NT2/D1 (cell line): Measurements from ENCODE around the gene CLEC7A.

Source experiments
- DNase-seq: peaks from one replicate; pipeline ENCODE4 v3.0.0-alpha.2; 2011; ENCODE audit warnings: low read depth, low spot score
- H3K27me3 ChIP-seq: 2 replicates; pipeline ENCODE4 v1.6.0; 2011; ENCODE audit warnings: mild to moderate bottlenecking; ENCODE audit not compliant: insufficient read length, insufficient read depth
- H3K36me3 ChIP-seq: 2 replicates; pipeline ENCODE4 v1.6.1; 2011; ENCODE audit warnings: mild to moderate bottlenecking, low read length, mixed read lengths; ENCODE audit not compliant: insufficient read depth, insufficient read length
- H3K4me1 ChIP-seq: 2 replicates; pipeline ENCODE4 v1.5.1; 2011; ENCODE audit not compliant: insufficient read depth, insufficient read length
- H3K4me3 ChIP-seq: 2 replicates; pipeline ENCODE4 v1.5.1; 2011; ENCODE audit warnings: low read depth; ENCODE audit not compliant: insufficient read length
- H3K9ac ChIP-seq: 2 replicates; pipeline ENCODE4 v1.6.0; 2011; ENCODE audit warnings: low read depth; ENCODE audit not compliant: insufficient read length
- H3K9me3 ChIP-seq: 2 replicates; pipeline ENCODE4 v1.5.1; 2011; ENCODE audit warnings: mild to moderate bottlenecking, low read length; ENCODE audit not compliant: insufficient read depth
- SUZ12 ChIP-seq: IDR thresholded peaks from 2 replicates; pipeline ENCODE4 v1.6.1; 2011; ENCODE audit not compliant: insufficient read length, insufficient read depth; ENCODE audit errors: extremely low read depth
- YY1 ChIP-seq: IDR thresholded peaks from 2 replicates; pipeline ENCODE4 v1.6.1; 2011; ENCODE audit not compliant: insufficient read length, insufficient read depth
- ZNF274 ChIP-seq: IDR thresholded peaks from 2 replicates; pipeline ENCODE4 v1.6.1; 2011; ENCODE audit warnings: mild to moderate bottlenecking, low read depth, low read length

CLEC7A gene

DNA sequence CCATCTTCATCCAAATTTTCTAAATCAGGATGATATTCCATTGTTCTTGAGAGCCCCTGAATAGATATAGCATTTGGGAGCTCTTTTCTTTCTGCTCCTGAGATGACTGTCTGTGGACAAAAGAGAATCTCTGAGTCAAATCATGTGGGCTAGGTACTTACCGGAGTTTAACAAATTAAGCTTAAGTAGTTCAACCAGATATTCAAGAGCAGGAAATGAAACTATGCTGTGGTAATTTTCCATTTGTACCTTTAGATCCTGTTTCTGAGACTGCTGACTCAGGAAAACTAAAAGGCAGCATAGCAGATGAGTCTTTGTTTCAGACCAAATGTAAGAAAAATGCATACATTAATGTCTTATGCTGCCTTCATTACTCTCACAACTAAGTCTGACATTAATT is at the start of gene CLEC7A:
Gene CLEC7A (minus strand): TSS at position 158 of the 400 bp plus-strand sequence. CDS start 117 bp downstream, at position 41.
- Histone ChIP-seq H3K9me3 (no peaks in the 10 kb centered on the region), H3K36me3 (no peaks in the 10 kb centered on the region), H3K4me1 (no peaks in the 10 kb centered on the region), H3K4me3 (no peak within 1 kb of the TSS), H3K9ac (no peak within 1 kb of the TSS), H3K27me3 (no peaks in the 10 kb centered on the region)
- no peak for DNase-seq
- TF ChIP-seq SUZ12 (no peak), ZNF274 (no peak), YY1 (no peak)

DNA sequence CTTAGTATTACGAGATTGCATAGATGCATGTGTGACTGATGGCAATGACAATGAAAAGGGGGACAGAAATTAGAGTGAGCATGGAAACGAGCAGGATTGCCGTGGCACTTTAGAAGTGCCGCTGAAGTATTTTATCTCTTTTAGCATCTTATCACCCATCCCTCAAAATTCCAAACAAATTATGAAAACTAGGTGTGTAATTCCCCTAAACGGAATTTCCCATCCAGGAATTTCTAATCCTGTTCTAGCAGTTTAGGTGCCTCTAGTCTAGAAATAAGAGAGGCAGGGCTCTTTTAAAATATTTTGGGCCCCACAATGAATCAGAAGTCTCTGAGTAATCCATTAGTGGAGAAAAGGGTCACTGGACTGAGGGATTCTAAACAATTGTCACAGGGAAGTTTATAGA is 49.8 kb upstream of the CLEC7A start:
- Histone ChIP-seq H3K27me3 (no peaks in the 10 kb centered on the region), H3K4me3 (no peak overlapping the region), H3K4me1 (no peaks in the 10 kb centered on the region), H3K9ac (no peak overlapping the region), H3K9me3 (no peaks in the 10 kb centered on the region), H3K36me3 (no peaks in the 10 kb centered on the region)
- TF ChIP-seq YY1, result no peak
- no peak for TF ChIP-seq ZNF274
- TF ChIP-seq SUZ12, result no peak
- DNase-seq, result no peak

DNA sequence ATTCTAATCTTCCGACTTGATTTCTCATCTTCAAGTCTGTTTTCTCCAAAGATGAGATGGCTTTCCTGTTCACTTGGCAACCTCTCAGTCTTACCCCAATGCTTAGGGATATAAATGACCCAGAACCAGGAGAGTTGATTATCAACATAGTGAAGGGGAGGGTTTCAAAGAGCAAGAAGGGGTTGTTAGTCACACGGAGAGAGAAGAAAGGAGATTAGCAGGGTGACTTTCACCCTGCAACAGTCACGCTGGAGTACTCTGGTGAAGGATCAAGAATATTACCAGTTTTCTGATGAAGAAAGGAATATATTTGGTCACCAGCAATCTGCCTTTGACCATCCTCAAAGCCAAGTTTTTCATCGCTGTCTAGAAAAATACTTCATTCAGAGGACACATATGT is 48.8 kb upstream of the CLEC7A start, which contains the start of gene TMEM52B:
Gene TMEM52B (plus strand): TSS at position 212 of the 400 bp plus-strand sequence. CDS start 543 bp downstream, outside the sequence.
- Histone ChIP-seq H3K9ac (no peak within 1 kb of the TSS), H3K27me3 (no peaks in the 10 kb centered on the region), H3K36me3 (no peaks in the 10 kb centered on the region), H3K9me3 (no peaks in the 10 kb centered on the region), H3K4me3 (no peak within 1 kb of the TSS), H3K4me1 (no peaks in the 10 kb centered on the region)
- no peak for TF ChIP-seq ZNF274
- TF ChIP-seq YY1, result no peak
- no peak for TF ChIP-seq SUZ12
- no peak for DNase-seq

DNA sequence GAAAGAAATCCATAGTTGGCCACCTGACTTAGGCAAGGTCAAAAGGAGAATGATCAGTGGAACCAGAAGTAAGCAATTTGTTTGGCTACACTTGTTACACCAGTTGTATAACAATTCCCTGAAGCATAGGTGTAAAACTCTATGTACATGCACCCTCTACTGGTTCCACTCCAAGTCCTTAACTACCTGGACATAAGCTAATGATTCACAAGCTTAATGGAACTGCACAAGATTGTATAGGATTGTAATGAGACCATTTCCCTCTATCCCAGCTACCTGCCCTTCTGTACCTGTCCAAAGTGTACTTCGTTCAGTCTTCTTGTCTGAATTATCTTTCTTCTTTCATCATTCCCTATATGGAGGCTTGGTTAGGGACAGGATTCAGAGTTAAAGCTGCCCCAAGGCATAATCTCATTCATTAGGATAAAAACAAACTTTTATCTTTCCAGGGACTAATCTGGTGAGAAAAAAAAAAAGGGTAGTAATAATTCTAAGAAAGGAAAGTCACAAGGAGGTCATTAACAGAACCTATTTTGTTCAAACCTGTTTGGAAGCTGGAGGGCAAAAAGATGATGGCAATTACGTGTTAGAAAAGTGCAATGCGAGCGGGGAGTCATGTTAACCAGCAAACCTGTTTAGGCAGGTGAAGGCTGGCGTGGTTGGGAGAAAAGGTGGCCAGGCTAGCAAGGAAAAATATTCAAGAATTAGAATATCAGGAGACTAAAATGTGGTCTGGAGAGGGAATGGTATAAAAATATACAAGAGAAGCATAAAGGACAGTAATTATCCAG is 46.0 kb upstream of the CLEC7A start:
- no peak for DNase-seq
- H3K4me3 ChIP-seq, result no peak overlapping the region
- no peak overlapping the region for H3K9ac ChIP-seq
- TF ChIP-seq YY1 (no peak), ZNF274 (no peak), SUZ12 (no peak)
- no peaks in the 10 kb centered on the region for H3K27me3 ChIP-seq
- no peaks in the 10 kb centered on the region for H3K9me3 ChIP-seq
- H3K36me3 ChIP-seq, result no peaks in the 10 kb centered on the region
- no peaks in the 10 kb centered on the region for H3K4me1 ChIP-seq

DNA sequence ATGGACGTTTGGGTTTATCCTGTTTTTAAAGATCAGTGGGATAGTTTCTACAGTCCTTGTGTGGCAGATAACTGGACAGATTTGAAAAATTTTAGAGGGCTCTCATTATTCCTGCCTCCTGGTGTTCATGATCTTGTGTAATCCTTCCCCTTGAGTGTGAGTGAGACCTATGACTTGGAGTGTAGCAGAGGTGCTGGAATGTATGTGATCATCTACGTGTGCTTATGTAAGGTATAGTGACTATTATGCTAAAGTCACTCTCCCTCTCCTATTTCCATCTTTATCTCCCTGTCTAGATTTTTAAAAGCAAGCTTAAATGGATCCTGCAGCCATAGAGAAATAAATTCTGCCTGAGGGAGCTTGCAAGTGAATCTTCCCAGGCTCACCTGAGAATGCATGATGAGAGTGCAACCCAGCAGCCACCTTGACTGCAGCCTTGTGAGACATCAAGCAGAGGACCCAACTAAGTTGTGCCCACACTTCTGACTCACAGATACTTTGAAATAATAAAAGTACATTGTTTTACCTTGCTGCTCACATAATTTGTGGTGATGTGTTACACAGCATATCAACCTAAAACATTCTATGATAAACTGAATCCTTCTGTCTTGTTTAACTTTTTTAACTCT is 45.1 kb upstream of the CLEC7A start:
- Histone ChIP-seq H3K9me3 (no peaks in the 10 kb centered on the region), H3K9ac (no peak overlapping the region), H3K36me3 (no peaks in the 10 kb centered on the region), H3K27me3 (no peaks in the 10 kb centered on the region), H3K4me3 (no peak overlapping the region), H3K4me1 (no peaks in the 10 kb centered on the region)
- DNase-seq, result no peak
- TF ChIP-seq ZNF274, result no peak
- TF ChIP-seq YY1, result no peak
- TF ChIP-seq SUZ12, result no peak

DNA sequence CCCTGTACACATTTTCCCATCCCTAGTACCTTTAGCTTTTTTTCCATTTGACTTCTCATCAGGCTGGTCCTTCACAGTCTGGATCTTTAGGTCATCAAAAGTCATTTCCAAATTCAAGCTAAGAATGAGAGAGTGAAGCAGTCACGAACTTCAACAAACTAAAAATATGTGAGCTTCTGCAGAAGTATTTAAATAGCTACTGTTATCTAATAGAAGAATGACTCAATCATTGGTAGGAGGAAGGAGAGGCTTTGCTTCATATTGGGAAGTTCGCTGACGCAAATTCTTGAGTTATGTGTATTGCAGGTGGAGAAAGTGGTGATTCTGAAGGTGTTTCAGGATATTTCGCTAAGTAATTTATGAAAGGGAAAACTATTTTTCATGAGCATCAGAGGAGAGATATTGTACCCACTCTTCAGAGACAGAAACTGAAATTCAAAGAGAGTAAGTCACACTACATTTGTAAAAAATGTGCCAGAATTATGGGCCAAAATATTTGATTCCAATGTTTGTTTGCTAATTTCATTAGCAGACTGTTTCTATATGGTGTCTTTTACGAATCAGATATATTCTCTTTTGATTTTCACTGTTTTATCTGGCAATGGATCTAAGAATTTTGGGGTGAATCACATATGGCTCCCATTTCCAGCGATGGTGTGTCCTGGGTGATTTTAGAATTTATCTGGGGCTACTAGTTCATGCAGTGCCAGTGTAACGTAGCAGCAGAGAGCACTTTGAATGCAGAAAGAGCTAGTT is 42.2 kb upstream of the CLEC7A start, which contains the start of gene OLR1:
Gene OLR1 (minus strand): TSS at position 160 of the 756 bp plus-strand sequence. CDS start 55 bp downstream, at position 105.
- Histone ChIP-seq H3K36me3 (no peaks in the 10 kb centered on the region), H3K27me3 (no peaks in the 10 kb centered on the region), H3K9me3 (no peaks in the 10 kb centered on the region), H3K4me1 (no peaks in the 10 kb centered on the region), H3K4me3 (no peak within 1 kb of the TSS), H3K9ac (no peak within 1 kb of the TSS)
- TF ChIP-seq SUZ12, result no peak
- TF ChIP-seq ZNF274, result no peak
- TF ChIP-seq YY1, result no peak
- no peak for DNase-seq
